Glomerular visceral epithelial cell (primary cell): ENCODE measurements around the gene HRH2.
"Not testable (repeated sequence)": the region's sequence is repeated elsewhere in the genome, so short reads cannot be mapped to it uniquely, and the experiment has no call there.

Source experiments
- DNase-seq: peaks from one replicate; pipeline ENCODE4 v3.0.0-alpha.2; 2016; ENCODE audit errors: extremely low spot score

Gene HRH2, protein sequence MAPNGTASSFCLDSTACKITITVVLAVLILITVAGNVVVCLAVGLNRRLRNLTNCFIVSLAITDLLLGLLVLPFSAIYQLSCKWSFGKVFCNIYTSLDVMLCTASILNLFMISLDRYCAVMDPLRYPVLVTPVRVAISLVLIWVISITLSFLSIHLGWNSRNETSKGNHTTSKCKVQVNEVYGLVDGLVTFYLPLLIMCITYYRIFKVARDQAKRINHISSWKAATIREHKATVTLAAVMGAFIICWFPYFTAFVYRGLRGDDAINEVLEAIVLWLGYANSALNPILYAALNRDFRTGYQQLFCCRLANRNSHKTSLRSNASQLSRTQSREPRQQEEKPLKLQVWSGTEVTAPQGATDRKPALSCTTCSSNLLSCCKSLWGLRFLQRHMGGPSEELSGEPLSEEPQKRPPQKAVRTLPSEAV

DNA sequence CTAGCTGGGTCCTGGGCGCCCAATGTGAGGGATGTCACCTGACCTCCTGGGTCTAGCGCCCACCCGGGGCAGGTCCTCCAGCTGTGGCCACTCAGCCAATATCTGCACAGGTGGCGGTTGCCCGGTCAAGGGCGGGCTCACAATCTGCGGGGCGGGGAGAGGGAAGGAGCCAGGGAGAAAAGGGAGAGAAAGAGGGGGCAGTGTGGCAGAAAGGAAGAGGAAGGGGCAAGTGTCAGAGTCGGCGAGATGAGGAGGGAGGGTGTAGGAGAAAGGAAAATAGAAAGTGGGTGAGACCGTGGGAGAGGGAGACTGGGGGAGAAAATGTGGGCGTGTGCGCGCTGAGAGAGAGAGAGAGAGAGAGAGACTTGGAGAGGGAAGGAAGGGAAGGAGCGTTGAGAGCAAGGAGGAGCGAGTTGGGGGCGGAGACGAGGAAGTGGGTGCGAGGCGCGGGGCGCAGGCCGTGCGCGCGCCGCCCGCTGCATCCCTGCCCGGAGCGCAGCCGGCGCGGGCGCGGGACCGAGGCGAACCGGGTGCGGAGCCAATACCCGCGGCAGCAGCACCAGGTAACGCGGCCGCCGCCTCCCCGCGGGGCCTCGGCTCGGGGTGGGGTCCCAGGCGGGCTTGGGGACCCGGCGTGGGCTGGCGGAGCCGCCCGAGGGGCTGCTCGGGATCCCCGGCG, at the start of gene HRH2:
TSS of gene HRH2 (plus strand) at position 479 of the 679 bp plus-strand sequence. CDS start 25,163 bp downstream, outside the sequence.
- no peak for DNase-seq

DNA sequence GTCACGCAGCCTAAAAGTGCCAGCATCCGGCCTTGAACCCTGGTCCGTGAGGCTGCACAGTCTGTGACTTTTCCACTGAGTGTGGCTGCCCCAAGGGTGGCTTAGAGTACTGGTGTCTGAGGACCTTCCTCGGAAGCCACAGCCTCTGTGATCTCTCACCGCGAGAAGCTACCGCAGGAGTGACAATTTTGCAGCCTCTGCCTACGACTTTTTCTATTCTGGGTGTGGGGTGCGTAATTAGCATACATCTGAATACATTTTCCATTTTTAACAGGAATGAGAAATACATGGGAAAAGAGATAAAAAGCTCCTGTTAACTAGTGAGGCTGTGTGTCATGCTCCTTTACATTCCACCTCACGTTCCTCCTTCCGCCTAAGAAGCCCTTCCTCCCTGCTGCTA, 48.3 kb upstream of the HRH2 start:
- DNase-seq: no peak

DNA sequence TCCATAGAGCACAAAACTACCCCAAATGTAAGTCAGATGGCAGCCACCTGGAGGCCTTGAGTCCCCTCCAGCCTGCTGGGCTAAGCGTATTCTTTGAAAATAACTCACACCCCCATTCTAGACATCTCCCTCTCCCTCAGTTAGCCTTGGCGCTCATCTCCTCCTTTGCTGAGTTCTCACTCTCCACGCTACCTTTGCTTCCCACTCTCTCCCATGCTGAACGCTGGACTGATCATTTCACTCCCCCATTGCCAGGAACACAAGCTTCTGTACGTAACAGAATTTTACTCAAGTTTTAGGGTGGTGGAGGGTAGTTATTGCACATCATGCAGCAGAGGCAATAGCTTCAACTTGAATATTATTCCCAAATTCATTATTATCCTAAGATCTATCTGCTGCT, 47.5 kb upstream of the HRH2 start:
- no peak for DNase-seq

DNA sequence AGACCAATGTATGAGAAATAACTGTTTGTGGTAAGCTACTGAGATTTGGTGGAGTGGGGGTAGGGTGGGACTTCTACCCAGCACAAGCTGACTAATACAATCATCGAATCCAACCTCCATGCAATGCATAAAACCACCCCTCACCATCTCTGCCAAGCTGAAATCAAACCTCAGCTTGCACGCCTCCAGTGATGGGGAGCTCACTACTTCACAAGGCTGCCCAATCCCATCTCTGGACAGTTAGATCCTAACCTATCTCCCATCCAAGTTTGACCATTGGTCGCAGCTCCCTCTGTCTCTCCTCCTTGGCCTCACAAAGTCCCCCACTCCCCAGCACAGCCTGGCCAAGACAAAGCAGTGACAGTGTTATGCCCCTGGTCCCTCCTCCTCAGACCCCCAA, 47.0 kb upstream of the HRH2 start:
- DNase-seq: no peak

DNA sequence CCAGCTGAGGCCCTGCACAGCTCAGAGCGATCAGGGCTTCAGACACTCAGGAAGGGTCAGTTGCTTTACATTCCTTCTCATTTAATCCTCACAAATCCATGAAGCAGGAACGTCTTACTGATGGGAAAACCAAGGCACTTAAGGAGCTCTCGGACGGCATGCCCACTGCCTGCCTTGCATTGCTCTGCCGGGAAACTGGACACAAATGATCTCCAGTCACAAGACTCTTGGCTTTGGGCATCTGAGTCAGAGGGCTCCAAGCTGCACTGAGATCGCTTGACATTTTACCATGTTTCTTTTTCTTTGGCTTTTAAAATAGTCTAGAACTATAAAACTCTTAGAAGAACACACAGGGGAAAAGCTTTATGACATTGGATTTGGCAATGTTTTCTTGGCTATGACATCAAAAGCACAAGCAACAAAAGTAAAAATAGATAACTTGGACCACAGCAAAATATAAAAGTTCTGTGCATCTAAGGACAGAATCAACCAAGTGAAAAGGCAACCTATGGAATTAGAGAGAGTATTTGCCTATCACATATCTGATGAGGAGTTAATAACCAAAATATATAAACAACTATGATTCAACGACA, 43.6 kb upstream of the HRH2 start:
- no peak for DNase-seq

DNA sequence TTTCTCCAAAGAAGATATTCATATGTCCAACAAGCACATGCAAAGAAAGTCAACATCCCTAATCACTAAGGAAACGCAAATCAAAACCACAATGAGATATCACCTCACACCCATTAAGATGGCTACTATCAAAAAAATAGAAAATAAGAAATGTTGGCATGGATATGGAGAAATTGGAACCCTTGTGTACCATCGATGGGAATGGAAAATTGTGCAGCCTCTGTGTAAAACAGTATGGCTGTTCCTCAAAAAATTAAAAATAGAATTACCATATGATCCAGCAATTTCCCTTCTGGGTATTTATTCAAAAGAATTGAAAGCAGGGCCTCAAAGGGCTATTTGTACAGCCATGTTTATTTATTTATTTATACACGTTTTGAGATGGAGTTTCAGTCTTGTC, 43.0 kb upstream of the HRH2 start:
- DNase-seq: no peak

DNA sequence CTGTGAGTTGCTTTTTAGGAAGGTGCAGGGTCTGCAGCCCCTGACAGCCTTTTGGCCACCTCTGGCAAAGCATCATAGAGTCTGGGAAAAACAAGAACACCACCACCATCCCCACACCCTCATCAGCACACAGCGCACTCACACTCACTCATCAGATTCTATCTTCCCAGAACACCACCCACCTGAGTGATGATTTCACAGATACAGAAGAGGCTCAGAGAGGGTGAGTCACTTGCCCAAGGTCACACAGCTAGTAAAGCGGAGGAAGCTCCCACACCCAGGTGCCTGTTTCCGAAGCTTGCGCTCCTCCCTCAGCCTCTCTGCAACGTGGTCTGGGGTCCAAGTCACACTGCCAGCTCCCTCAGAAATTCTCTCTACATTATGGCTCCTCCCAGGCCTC, 41.8 kb upstream of the HRH2 start:
- DNase-seq: no peak

DNA sequence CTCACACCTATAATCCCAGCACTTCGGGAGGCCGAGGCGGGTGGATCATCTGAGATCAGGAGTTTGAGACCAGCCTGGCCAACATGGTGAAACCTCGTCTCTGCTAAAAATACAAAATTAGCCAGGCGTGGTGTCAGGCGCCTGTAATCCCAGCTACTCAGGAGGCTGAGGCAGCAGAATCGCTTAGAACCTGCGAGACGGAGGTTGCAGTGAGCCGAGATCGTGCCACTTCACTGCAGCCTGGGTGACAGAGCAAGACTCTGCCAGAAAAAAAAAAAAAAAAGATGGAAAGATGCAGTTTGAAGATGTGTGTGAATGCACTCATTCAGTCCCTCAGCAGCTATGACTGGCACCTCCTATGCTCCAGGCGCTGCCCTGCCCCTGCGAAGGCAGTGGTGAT, 41.3 kb upstream of the HRH2 start:
- DNase-seq: not testable (repeated sequence)

DNA sequence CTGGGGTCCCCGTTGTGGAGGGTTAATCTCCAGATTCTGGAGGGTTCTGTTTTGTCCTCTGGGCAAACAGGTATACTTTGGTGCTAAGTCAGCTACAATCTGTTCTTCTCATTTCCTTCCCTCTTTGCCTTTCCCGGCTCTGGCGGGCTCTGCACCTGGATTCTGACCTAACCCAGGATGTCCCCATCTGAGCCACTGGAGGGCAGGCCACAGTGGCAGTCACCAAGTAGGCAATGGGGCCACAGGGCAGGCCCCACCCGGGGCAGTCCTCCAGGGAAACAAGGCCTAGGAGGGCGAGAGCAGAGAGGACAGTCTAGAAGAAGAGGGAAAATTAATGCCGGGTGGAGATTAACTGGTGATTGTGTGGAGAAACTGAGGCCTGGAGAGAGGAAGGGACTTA, 40.4 kb upstream of the HRH2 start:
- DNase-seq: no peak

DNA sequence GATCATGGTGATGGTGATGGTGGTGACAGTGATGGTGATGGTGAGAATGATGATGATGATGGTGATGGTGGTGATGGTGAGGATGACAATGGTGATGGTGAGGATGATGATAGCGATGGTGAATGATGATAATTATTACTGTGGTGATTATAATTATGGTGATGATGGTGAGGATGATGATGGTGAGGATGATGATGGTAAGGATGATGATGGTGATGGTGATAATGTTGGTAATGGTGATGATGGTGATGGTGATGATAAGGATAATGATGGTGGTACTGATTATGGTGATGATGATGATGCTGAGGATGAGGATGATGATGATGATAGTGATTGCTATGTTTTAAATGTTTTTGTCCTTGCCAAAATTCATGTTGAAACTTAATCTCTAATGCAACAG, 37.3 kb upstream of the HRH2 start:
- no peak for DNase-seq

DNA sequence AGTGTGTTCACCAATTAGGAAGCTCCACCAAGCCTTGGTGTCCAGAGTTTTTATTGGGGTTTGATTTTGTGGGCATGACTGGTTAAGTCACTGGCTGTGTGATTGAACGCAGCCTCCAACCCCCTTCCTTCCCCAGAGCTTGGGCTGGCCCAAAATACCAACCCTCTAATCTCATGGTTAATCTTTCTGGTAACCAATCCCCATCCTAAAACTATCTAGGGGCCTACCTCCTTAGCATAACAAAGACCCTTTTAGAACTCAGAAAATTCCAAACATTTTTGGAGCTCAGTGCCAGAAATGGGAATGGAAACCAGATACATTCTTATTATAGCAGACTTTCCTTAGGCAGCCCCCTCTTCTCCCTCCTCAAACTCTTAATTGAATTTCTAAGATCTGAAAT, 35.9 kb upstream of the HRH2 start:
- no peak for DNase-seq

DNA sequence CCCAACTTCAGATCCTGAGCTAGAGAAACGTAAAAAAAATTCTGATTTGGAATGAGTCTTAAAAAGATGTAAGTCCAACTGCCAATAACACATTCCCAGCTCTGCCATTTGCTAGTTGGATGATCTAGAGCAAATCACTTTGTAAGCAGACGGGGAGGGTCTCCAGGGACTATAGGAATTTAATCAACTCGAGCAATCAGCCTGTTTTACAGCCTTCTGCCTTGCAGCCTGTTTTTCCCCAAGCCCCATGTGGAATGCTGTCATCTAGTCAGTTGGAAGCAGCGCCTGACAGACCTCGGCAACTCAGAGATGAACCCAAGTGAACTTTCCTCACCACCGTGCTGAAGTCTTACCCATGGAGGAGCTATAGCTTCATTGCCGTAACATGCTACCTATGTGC, 34.8 kb upstream of the HRH2 start:
- no peak for DNase-seq

DNA sequence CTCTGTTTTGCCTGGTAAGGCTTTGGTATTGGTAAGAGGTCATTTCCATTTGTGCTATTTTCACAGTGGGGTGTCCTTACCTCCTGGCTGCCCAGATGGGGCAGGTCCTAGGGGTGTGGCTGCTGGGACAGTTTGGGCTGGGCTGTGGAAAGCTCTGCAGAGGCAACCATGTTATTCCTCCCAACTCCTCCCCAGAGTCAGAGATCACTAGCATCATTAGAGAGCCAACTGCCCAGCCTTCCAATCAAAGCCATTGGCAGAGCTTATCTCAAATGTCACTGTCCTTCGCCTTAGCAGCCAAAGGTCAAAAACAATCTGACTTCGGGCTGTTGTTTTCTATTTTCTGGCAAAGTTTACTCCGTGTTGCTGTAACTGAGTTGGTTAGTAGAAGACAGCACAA, 33.6 kb upstream of the HRH2 start:
- no peak for DNase-seq

DNA sequence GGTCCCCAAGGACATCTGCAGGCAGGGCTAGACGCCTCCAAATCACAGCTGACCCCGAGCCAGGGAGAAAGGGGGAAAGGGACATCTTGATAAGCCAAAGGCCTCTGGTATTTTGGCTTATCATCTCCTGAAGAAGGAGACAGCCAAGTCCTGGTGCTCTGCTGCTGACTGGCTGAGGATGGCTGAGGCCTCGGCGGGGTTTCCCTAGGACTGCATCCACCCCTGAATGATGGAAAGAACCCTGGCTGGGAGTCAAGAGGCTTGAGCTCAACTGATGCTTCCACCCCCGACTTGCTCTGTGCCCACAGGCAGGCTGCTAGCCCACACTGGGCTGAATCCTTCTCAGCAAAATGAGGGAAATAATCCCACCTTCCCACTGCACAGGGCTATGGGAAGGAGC, 30.9 kb upstream of the HRH2 start:
- no peak for DNase-seq

DNA sequence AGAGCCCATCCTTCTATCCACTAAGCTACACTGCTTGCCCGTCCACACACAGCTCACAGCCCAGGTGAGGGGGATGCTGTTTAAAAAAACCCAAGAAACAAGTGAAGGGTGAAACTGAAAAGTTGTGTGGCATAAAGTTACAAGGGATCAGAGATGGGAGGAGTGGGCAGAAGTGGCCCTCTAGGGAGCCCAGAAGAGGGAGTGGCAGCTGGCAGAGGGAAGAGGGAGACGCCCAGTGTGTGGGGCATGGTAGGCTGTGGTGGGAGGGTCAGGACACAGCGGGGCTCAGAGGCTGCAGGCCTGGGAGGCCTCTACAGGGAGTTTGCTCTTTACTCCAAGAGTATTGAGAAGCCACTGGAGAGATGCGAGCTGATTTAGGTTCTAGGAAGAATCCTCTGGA, 30.1 kb upstream of the HRH2 start:
- DNase-seq: no peak

DNA sequence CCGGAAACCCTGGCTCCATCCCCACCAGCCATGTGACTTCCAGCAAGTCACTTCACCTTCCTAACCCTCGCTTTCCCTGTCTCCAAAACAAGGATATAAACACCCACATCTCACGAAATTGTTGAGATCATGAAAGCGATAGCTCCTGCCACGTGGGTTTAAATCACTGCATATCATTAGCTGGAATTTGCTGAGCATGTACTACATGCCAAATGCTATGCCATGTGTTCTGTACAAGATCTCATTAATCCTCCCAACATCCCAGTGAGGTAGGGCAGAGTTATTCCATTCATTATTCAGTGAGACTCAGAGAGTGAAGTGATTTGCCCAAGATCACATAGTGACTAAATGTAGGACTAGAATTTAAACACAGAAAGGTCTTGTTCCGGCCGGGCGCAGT, 29.2 kb upstream of the HRH2 start:
- no peak for DNase-seq

DNA sequence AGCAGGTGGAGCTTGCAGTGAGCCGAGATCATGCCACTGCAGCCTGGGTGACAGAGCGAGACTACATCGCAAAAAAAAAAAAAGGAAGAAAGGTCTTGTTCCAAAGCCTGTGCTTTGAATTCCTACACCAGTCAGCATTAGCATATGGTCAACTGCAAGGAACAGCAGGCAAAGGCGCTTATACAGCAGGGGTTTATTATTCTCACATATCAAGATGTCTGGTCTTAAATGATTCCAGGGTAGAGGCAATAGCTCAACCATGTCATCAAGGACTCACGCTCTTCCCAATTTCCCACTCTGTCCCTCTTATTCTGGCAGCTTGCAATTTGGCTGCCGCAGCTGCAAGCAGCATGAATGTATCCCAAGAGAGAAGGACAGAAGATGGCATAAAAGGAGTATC, 28.6 kb upstream of the HRH2 start:
- DNase-seq: no peak

DNA sequence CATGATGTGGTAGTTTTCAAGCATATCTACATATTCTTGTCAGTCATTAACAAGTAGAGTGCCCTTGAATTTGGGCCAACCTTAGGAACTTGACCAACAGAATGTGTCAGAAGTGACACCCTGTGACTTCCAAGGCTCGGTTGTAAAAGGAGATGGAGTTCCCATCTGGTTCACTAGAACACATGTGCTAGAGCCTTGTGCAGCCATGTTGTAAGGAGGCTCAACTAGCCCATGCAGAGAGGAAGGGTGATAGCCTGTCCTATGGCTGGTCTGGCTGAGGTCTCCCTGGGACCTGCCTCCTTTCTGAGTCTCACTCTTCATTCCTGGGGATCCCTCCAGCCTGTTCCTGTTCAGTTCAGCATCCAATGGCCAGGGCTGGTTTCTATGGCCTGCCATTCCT, 28.1 kb upstream of the HRH2 start:
- DNase-seq: no peak

DNA sequence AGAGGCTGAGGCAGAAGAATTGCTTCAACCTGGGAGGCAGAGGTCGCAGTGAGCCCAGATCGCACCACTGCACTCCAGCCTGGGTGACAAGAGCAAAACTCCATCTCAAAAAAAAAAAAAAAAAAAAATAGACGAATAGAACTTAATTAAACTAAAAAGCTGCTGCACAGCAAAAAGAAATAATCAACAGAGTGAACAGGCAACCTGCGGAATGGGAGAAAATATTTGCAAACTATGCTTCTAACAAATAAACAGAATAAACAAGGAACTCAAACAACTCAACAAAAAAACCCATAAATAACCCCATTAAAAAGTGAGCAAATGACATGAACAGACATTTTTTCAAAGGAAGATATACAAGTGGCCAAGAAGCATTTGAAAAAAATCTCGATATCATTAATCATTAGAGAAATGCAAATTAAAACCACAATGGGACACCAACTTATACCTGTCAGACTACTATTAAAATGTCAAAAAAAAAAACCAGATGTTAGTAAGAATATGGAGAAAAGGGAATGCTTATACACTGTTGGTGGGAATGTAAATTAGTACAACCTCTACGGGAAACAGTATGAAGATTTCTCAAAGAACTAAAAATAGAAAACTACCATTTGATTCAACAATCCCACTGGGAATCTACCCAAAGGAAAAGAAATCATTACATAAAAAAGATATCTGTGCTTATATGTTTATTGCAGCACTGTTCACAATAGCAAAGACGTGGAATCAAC, 21.9 kb upstream of the HRH2 start:
- DNase-seq: no peak

DNA sequence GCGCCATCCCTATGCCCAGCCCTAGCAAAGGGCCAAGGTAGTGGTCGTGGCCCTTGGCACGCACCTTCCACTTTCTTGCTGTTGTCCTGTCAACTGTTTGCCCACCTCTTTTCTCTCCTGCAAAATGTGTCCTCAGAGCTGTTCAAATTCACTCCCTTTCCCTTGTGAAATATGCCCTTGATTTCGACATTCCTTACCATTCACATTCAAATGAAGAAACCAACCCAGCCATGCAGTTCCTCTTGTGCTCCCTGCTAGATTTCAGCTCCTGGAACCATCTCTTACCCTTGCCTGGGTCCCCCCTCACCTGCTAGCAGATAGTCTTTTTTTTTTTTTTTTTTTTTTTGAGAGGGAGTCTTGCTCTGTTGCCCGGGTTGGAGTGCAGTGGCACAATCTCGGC, 19.6 kb upstream of the HRH2 start:
- DNase-seq: no peak

DNA sequence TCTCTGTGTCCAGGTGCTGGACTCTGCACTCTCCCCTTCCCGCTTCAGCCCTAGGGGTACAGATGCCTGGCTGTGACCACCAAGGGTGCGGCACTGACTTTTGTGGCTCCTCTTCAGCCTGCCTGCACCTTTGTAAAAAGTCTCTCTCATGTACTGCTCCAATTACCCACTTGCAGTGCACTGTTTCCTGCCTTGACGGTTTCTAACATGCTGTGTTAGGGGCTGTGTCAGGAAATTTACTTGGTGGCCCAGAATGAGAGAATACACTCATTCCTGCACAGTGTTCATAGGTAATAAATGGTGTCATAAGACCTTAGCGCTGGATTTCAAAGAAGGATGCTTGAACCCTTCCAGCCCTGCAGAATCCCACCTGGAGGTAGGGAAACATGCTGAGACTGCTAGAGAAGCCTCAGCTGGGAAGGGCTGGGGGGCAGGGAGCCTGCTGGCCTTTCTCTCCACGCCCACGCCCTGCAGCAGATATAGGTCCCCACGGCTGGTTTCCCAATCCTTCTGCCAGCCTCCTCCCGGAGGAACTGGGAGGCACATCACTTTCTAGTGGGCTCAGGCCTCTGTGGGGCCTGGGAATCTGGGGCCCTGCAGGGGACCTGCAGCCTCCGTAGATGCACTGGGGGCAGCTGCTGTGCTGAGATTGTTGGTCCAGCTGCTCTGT, 17.6 kb upstream of the HRH2 start:
- no peak for DNase-seq

DNA sequence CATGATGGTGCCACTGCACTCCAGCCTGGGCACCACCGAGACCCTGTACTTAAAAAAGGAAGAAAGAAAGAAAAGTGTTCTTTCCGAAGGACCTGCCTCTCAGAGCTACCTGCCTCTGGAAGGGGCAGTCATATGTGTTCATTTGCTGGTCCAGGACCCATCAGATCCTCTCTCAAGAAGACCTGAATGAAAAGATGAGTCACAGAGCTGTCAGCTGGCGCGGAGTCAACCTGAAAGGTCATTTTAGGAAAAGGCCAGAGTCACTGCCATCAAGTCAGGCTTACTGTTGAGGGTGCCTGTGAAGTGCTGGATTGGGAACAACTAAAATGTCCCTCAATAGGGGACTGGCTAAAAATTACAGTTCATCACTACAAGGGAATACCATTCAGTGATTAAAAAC, 14.9 kb upstream of the HRH2 start:
- no peak for DNase-seq
